ENCODE data around the gene OR51B5. TPM values are rescaled to one million over a fixed set of nuclear protein-coding genes. Genes with fewer than 3 reads are reported as not detected.

The OR51B5 gene
- total and polyA plus RNA-seq, 2 experiments from 2014 or later: not detected

DNA sequence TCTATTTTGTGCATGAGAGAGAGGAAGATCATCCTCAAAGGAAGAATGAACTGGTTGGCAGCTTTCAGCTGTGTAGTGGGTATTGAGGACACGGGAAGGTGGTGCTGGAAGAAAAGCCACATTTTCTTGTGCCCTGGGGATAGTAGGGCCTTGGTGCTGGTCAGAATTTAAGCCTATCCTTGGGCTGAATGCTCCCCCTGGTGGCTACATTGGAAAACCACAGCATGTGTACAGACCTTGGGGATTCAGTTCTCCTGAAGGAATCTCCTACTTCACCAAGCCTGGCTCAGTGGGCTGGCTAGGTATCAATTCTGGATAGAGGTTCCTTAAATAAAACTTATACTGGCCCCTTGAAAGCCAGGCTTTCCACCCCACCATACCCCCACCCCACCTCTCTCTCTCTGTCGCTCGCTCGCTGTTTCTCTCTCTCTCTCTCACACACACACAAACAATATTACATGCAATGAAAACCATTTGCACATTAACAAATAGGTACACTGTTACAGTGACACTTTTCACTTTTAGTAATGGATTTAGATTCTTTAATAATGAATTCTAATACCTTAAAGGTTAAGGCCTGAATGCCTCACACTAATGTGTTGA, 37.5 kb upstream of the OR51B5 start:
- no peaks in the 10 kb centered on the region for H3K36me3 Mint-ChIP-seq (ENCODE audit: low read depth)
- Histone ChIP-seq H3K36me3 (ENCODE audit: insufficient read depth) (no peaks in the 10 kb centered on the region), H3K27me3 (ENCODE audit: insufficient read depth) (no peaks in the 10 kb centered on the region), H3K9me2 (ENCODE audit: insufficient read depth) (no peaks in the 10 kb centered on the region), H3K4me2 (no peak overlapping the region), H3K79me2 (replicated peaks; ENCODE audit: insufficient read depth) (no peaks in the 10 kb centered on the region), H3K4me3 (no peak overlapping the region), H2AFZ (peak overlapping the region; percentile 91; the same call in 1 of the 2 replicates), H3F3A (replicated peaks; ENCODE audit: low read depth) (no peaks in the 10 kb centered on the region), H4K20me1 (replicated peaks; ENCODE audit: insufficient read depth) (no peaks in the 10 kb centered on the region), H3K4me1 (ENCODE audit: insufficient read depth) (no peaks in the 10 kb centered on the region), H3K27ac (ENCODE audit: low read depth) (no peak overlapping the region)
- H3K27ac Mint-ChIP-seq: no peak overlapping the region
- no peak overlapping the region for H3K4me3 Mint-ChIP-seq
- TF ChIP-seq STAT1 (IDR thresholded peaks at IDR 0.05; ENCODE audit: unreplicated experiment): no peak
- peak; percentile 80 to 97 for TF ChIP-seq CTCF (conservative IDR thresholded peaks at IDR 0.05; ENCODE audit: low read depth in 2 of 2)
- peak; percentile 99 for ATAC-seq
- peak; percentile 89 for DNase-seq (ENCODE audit: low spot score)
- H3K4me1 Mint-ChIP-seq: peaks cover 5% of the 10 kb centered on the region; the same call in 2 of the 3 replicates
- no peaks in the 10 kb centered on the region for H3K27me3 Mint-ChIP-seq (ENCODE audit: insufficient read depth, low read depth, poor library complexity)
- no peaks in the 10 kb centered on the region for H3K9me3 Mint-ChIP-seq

GRCh38 chr11:5369789-5370188, 26.5 kb upstream of the OR51B5 start:
- peak; percentile 34 for DNase-seq (ENCODE audit: low spot score)

More at GRCh38 chr11:5369789-5370188, 26.5 kb upstream of the OR51B5 start:
- no peak overlapping the region for H3K4me3 Mint-ChIP-seq
- peaks cover 20% of the 10 kb centered on the region for H3K36me3 Mint-ChIP-seq (ENCODE audit: low read depth)
- no peaks in the 10 kb centered on the region for H4K20me1 ChIP-seq (replicated peaks; ENCODE audit: insufficient read depth)
- no peak overlapping the region for H3K27ac Mint-ChIP-seq
- H3F3A ChIP-seq (replicated peaks; ENCODE audit: low read depth): no peaks in the 10 kb centered on the region
- H3K4me3 ChIP-seq: no peak overlapping the region
- H3K4me2 ChIP-seq: no peak overlapping the region
- H3K9me2 ChIP-seq (ENCODE audit: insufficient read depth): no peaks in the 10 kb centered on the region
- H3K27ac ChIP-seq (ENCODE audit: low read depth): no peak overlapping the region
- H2AFZ ChIP-seq: no peak overlapping the region
- peaks cover 21% of the 10 kb centered on the region for H3K9me3 Mint-ChIP-seq
- H3K4me1 Mint-ChIP-seq: peaks cover 8% of the 10 kb centered on the region; the same call in 2 of the 3 replicates
- H3K27me3 ChIP-seq (ENCODE audit: insufficient read depth): no peaks in the 10 kb centered on the region
- peaks cover 20% of the 10 kb centered on the region for H3K4me1 ChIP-seq (ENCODE audit: insufficient read depth)
- no peaks in the 10 kb centered on the region for H3K36me3 ChIP-seq (ENCODE audit: insufficient read depth)
- ATAC-seq: peak; percentile 40; the same call in 2 of the 3 replicates
- TF ChIP-seq EZH2 (IDR thresholded peaks at IDR 0.05; ENCODE audit: low read depth, unreplicated experiment): no peak
- TF ChIP-seq CTCF (conservative IDR thresholded peaks at IDR 0.05; ENCODE audit: low read depth in 2 of 2): peak; percentile 39 to 62; a peak in 3 of 4 replicates
- H3K79me2 ChIP-seq (replicated peaks; ENCODE audit: insufficient read depth): no peaks in the 10 kb centered on the region
- peaks cover 2% of the 10 kb centered on the region for H3K27me3 Mint-ChIP-seq (ENCODE audit: insufficient read depth, low read depth, poor library complexity)
